GM12878 (cell line): ENCODE data around the gene S100A16. TPM values are rescaled to one million over a fixed set of nuclear protein-coding genes. Genes with fewer than 3 reads are reported as not detected.

Experiments used
- ATAC-seq: fragments of 200-7000 bp; cut with Tn5 transposase; 3 replicates; pipeline ENCODE4 v1.9.1; 2020; ENCODE audit warnings: mild to moderate bottlenecking, moderate library complexity
- BruUV-seq: library from RNA; stranded (reverse); fragments of 400-500 nt; replicated peaks from 2 replicates; lab custom pipeline; 2021; lab: Mats Ljungman, UMichigan
- CTCF ChIA-PET: fragments of 300-600 bp; sonication (Branson Sonifier 250); formaldehyde crosslinking; extraction: SDS; loops from one replicate; lab custom pipeline; 2021; ENCODE audit warnings: inconsistent platforms; lab: Yijun Ruan, JAX
- POLR2A ChIA-PET: fragments of 350-600 bp; formaldehyde crosslinking; extraction: SDS; loops from one replicate; lab custom pipeline; 2021; ENCODE audit warnings: inconsistent platforms; lab: Charles Lee
- RAD21 ChIA-PET: fragments of 300-600 bp; sonication (Branson Sonifier 250); formaldehyde crosslinking; loops from one replicate; lab custom pipeline; 2023; ENCODE audit warnings: antibody characterized with exemption; ENCODE audit not compliant: unreplicated experiment; lab: Charles Lee
- SMC1A ChIA-PET: fragments of 300-600 bp; sonication (Branson Sonifier 250); formaldehyde crosslinking; loops from one replicate; lab custom pipeline; 2023; ENCODE audit not compliant: unreplicated experiment, uncharacterized antibody; lab: Charles Lee
- DNase-seq: peaks from one replicate; pipeline ENCODE4 v3.0.0-alpha.2; 2011; ENCODE audit warnings: low read depth, low spot score
- FAIRE-seq: peaks from 3 replicates; lab custom pipeline; 2011; peaks lifted over from hg19 to GRCh38; lab: Jason Lieb, UNC
- H2AFZ ChIP-seq: 2 replicates; pipeline ENCODE4 v1.6.0; 2011; ENCODE audit warnings: low read depth, low read length, control low read depth; ENCODE audit not compliant: control insufficient read depth
- H3K27ac ChIP-seq: 2 replicates; pipeline ENCODE4 v1.5.1; 2011; ENCODE audit warnings: control low read depth; ENCODE audit not compliant: control insufficient read depth, insufficient read depth
- H3K27me3 ChIP-seq, 2 experiments: replicated peaks in 1 of 2; 2 replicates each; pipeline versions ENCODE4 v1.6.0 to v1.6.1; 2011; ENCODE audit warnings: low read length in 1 of 2; ENCODE audit not compliant: control insufficient read depth in 2 of 2, insufficient read depth in 2 of 2
- H3K36me3 ChIP-seq, 2 experiments: 2 replicates each; pipeline ENCODE4 v1.5.1; 2011; ENCODE audit warnings: low read length in 1 of 2; ENCODE audit not compliant: control insufficient read depth in 2 of 2, insufficient read depth in 2 of 2
- H3K4me1 ChIP-seq: 2 replicates; pipeline ENCODE4 v1.6.1; 2011; ENCODE audit warnings: mild to moderate bottlenecking, low read length, moderate library complexity, mixed read lengths; ENCODE audit not compliant: control insufficient read depth, insufficient read depth
- H3K4me2 ChIP-seq: 2 replicates; pipeline ENCODE4 v1.6.0; 2011; ENCODE audit warnings: control low read depth; ENCODE audit not compliant: control insufficient read depth, insufficient read depth
- H3K4me3 ChIP-seq: fragments of 200-600 bp; sonication (generic); 2 replicates; pipeline ENCODE4 v1.5.1; 2016
- H3K79me2 ChIP-seq: 2 replicates; pipeline ENCODE4 v1.6.0; 2011; ENCODE audit warnings: low read length; ENCODE audit not compliant: control insufficient read depth, insufficient read depth
- H3K9ac ChIP-seq: 2 replicates; pipeline ENCODE4 v1.8.0; 2011; ENCODE audit warnings: low read length, control low read depth, mixed read lengths; ENCODE audit not compliant: control insufficient read depth, insufficient read depth
- H3K9me3 ChIP-seq: replicated peaks from 3 replicates; pipeline ENCODE4 v1.5.1; 2011; ENCODE audit warnings: mild to moderate bottlenecking, low read length; ENCODE audit not compliant: control insufficient read depth, insufficient read depth
- H4K20me1 ChIP-seq: 2 replicates; pipeline ENCODE4 v1.6.0; 2011; ENCODE audit not compliant: control insufficient read depth, insufficient read depth
- CBX3 ChIP-seq: fragments of 200-600 bp; sonication (generic); IDR thresholded peaks from 2 replicates; pipeline ENCODE4 v1.6.1; 2016; ENCODE audit warnings: low read depth, borderline replicate concordance
- MEF2A ChIP-seq: IDR thresholded peaks from 2 replicates; pipeline ENCODE4 v1.6.1; 2011; ENCODE audit warnings: low read depth, mild to moderate bottlenecking, low read length, moderate library complexity; ENCODE audit not compliant: insufficient read depth
- NBN ChIP-seq: fragments of 450-650 bp; IDR thresholded peaks from 2 replicates; pipeline ENCODE4 v1.6.1; 2016
- POU2F2 ChIP-seq: IDR thresholded peaks from 3 replicates; pipeline ENCODE4 v1.6.1; 2011; ENCODE audit warnings: low read depth, mild to moderate bottlenecking, low read length, borderline replicate concordance
- SKIL ChIP-seq: fragments of 450-650 bp; IDR thresholded peaks from 2 replicates; pipeline ENCODE4 v1.6.1; 2017; ENCODE audit warnings: mild to moderate bottlenecking, low read depth, inconsistent platforms; ENCODE audit not compliant: poor library complexity, severe bottlenecking
- SRF ChIP-seq, 2 experiments: IDR thresholded peaks; 2 replicates each; pipeline ENCODE4 v1.6.1; 2011; ENCODE audit warnings: low read depth in 2 of 2, low read length in 2 of 2, mild to moderate bottlenecking in 1 of 2, moderate library complexity in 1 of 2
- TAF1 ChIP-seq: IDR thresholded peaks from 2 replicates; pipeline ENCODE4 v1.6.1; 2011; ENCODE audit warnings: mild to moderate bottlenecking, low read depth, low read length, borderline replicate concordance
- USF2 ChIP-seq: IDR thresholded peaks from 2 replicates; pipeline ENCODE4 v1.6.1; 2011; ENCODE audit warnings: low read depth, low read length, improper control_type of control experiment, borderline replicate concordance
- WGBS: methylation state at CpG from one replicate; pipeline ENCODE4 v1.1.6; 2016; ENCODE audit warnings: low lambda C conversion rate; ENCODE audit not compliant: insufficient replicate concordance, insufficient coverage; ENCODE audit errors: missing lambda C conversion rate; 5-methylcytosine and 5-hydroxymethylcytosine counted together
- in situ Hi-C: fragments of 300-500 bp; cut with MboI; formaldehyde crosslinking; loops from 9 replicates; pipeline ENCODE4 v1.14.3; 2018; ENCODE audit warnings: mixed read lengths
- intact Hi-C: fragments of 100-400 bp; cut with micrococcal nuclease; formaldehyde crosslinking; loops from one replicate; pipeline ENCODE4 v1.14.2; 2022; ENCODE audit not compliant: unreplicated experiment
- polyA plus RNA-seq, 11 experiments: library from polyadenylated mRNA; depleted of rRNA in 4 of 11; unstranded in 6 of 11; stranded (reverse) in 5 of 11; fragments of >200 nt; fragmentation: Nextera tagmentation in 4 of 11; fragmentation: Illumina TruSeq in 1 of 11; extraction: Ambion mirVana in 4 of 11; extraction: Trizol in 1 of 11; gene quantifications; 1 replicate in 1 of 11; 2 replicates in 10 of 11; pipeline versions ENCODE4 v1.2.1 to v1.2.3, GENCODE V29; 2011 to 2016; ENCODE audit warnings: inconsistent platforms in 2 of 11, missing spikeins in 2 of 11, low read depth in 1 of 11
- total RNA-seq, 4 experiments: library from RNA; depleted of rRNA in 3 of 4; stranded (reverse); fragments of >200 nt in 3 of 4; fragmentation: Illumina TruSeq in 1 of 4; extraction: Trizol in 1 of 4; gene quantifications; 2 replicates each; pipeline versions ENCODE4 v1.2.1 to v1.2.3, GENCODE V29; 2013 to 2021

S100A16 gene
- total and polyA plus RNA-seq, 10 of the 15 experiments (the other 5 are each of a cell fraction or from before 2014, with no cell fraction given): 0.14 to 0.51 (median 0.25) TPM; not detected in 6

GRCh38 chr1:153602749-153603148, 10.2 kb downstream of the S100A16 start:
- Histone ChIP-seq H3K4me3 (no peak overlapping the region), H3K79me2 (no peaks in the 10 kb centered on the region), H4K20me1 (no peaks in the 10 kb centered on the region), H3K36me3 (no peaks in the 10 kb centered on the region), H2AFZ (no peak overlapping the region), H3K4me1 (peaks cover 15% of the 10 kb centered on the region), H3K9ac (no peak overlapping the region), H3K9me3 (no peaks in the 10 kb centered on the region), H3K27me3 (no peaks in the 10 kb centered on the region), H3K27ac (no peak overlapping the region), H3K4me2 (no peak overlapping the region)
- DNase-seq (no peak), FAIRE-seq (no peak), ATAC-seq (no peak)
- in situ Hi-C loops: no loop called here
- BruUV-seq: no TSS peak
- RAD21 ChIA-PET: no interaction called here
- SMC1A ChIA-PET: interaction anchor here (3.6 kb wide), 1 partner anchor 15 kb away, joined by 10 read pairs; no protein-coding TSS in a partner anchor
- TF ChIP-seq CBX3: no peak
- TF ChIP-seq NBN: no peak
- no peak for TF ChIP-seq SRF (IDR thresholded peaks at IDR 0.05; ENCODE audit: low read depth in 2 of 2, low read length in 2 of 2)
- TF ChIP-seq MEF2A: no peak
- no peak for TF ChIP-seq SKIL
- TF ChIP-seq POU2F2: no peak
- TF ChIP-seq USF2: no peak
- no peak for TF ChIP-seq TAF1
- intact Hi-C loops: no loop called here
- 80% methylated on average over 6 of the region's 6 CpGs for WGBS
- CTCF ChIA-PET: interaction anchor here (2.3 to 3.2 kb wide), 3 partner anchors 14 to 30 kb away, joined by 7 to 18 read pairs (median 9); partner anchors contain the start of genes S100A13 and S100A14
- POLR2A ChIA-PET: interaction anchor here (0.6 to 0.7 kb wide), 2 partner anchors 68 to 437 kb away, joined by 3 to 4 read pairs; partner anchors contain the start of gene ILF2
